ENCODE data around the gene MBD3.

DNA sequence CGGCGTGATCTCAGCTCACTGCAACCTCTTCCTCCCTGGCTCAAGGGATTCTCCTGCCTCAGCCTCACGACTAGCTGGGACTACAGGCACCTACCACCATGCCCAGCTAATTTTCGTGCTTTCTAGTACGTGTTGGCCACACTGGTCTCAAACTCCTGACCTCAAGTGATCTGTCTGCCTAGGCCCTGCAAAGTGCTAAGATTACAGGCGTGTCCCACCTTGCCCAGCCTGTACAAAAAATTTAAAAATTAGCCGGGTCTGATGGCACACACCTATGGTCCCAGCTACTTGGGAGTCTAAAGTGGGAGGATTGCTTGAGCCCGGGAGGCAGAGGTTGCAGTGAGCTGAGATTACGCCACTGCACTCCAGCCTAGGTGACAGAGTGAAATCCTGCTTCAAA is 19.9 kb downstream of the MBD3 start:
- no peak for TF ChIP-seq POLR2A (IDR thresholded peaks at IDR 0.05)
- TF ChIP-seq, protein P1, sequence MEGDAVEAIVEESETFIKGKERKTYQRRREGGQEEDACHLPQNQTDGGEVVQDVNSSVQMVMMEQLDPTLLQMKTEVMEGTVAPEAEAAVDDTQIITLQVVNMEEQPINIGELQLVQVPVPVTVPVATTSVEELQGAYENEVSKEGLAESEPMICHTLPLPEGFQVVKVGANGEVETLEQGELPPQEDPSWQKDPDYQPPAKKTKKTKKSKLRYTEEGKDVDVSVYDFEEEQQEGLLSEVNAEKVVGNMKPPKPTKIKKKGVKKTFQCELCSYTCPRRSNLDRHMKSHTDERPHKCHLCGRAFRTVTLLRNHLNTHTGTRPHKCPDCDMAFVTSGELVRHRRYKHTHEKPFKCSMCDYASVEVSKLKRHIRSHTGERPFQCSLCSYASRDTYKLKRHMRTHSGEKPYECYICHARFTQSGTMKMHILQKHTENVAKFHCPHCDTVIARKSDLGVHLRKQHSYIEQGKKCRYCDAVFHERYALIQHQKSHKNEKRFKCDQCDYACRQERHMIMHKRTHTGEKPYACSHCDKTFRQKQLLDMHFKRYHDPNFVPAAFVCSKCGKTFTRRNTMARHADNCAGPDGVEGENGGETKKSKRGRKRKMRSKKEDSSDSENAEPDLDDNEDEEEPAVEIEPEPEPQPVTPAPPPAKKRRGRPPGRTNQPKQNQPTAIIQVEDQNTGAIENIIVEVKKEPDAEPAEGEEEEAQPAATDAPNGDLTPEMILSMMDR (IDR thresholded peaks at IDR 0.05): no peak
- no peak for TF ChIP-seq POLR2AphosphoS5 (IDR thresholded peaks at IDR 0.05)
- no peak for TF ChIP-seq EP300 (IDR thresholded peaks at IDR 0.05)
